Measurements from ENCODE around the gene TSTD1. TPM values are rescaled to one million over a fixed set of nuclear protein-coding genes. Genes with fewer than 3 reads are reported as not detected.
"Not testable (repeated sequence)": the region's sequence is repeated elsewhere in the genome, so short reads cannot be mapped to it uniquely, and the experiment has no call there.

The TSTD1 gene
- polyA plus RNA-seq, 3 donors from 2014 or later = 229 to 385 (median 349) TPM

DNA sequence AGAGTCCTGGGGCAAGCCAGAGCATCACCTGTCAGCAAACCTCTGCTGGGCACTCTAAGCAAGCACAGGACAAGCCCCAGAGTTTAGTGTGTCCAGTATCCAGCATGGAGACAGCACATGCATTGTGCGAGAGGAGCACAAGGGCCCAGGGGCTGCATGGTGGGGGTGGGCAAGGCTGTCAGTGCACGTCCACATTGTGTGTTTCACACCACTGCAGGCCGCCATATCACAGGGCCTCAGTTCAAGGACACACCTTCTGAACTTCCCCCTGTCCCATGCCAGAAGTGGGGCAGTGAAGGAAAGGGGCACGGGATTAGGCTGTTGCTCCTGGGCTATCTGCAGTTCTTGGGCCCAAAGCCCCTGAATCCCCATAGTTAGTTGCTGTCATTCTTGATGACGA, 782 bp upstream of the TSTD1 start:
- no peak for DNase-seq
- H3K4me1 Mint-ChIP-seq = peaks cover 49 to 51% of the 10 kb centered on the region in 2 donors

DNA sequence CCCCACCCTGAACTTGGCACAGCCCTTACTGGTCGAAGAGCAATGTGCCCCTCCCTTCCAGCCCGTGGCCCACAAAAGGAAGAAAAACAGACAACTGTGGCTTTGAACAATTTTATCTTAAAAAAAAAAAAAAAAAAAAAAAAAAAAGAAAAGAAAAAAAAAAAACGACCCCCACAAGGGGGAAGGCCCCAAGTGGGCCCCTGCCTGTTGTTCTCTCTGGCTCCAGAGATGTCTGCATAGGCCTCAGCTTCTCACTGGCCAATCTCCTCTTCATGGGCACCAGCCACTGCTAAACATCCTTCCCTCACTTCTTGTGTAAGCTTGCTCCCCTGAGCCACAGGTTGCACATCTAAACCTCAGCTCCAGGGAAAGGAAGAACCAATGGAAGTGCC, 386 bp upstream of the TSTD1 start:
- Mint-ChIP-seq H3K27ac (peak overlapping the region; percentile 85 to 97 (median 96)), H3K27me3 (ENCODE audit: low read depth in 3 of 3) (peaks cover 3 to 6% (median 5%) of the 10 kb centered on the region in 3 donors), H3K9me3 (no peaks in the 10 kb centered on the region), H3K36me3 (peaks cover 3 to 25% (median 15%) of the 10 kb centered on the region in 3 donors), H3K4me3 (peak overlapping the region; percentile 91 to 94 (median 92)), H3K4me1 (peaks cover 45 to 47% of the 10 kb centered on the region in 2 donors)
- no peak for DNase-seq

More for the DNA sequence above, 782 bp upstream of the TSTD1 start:
- H3K27ac Mint-ChIP-seq = peak overlapping the region; percentile 74 to 95 (median 86)
- peaks cover 3 to 6% (median 5%) of the 10 kb centered on the region in 3 donors for H3K27me3 Mint-ChIP-seq (ENCODE audit: low read depth in 3 of 3)
- H3K36me3 Mint-ChIP-seq = peaks cover 3 to 25% (median 15%) of the 10 kb centered on the region in 3 donors
- peak overlapping the region; percentile 81 to 94 (median 91) for H3K4me3 Mint-ChIP-seq
- no peaks in the 10 kb centered on the region for H3K9me3 Mint-ChIP-seq

DNA sequence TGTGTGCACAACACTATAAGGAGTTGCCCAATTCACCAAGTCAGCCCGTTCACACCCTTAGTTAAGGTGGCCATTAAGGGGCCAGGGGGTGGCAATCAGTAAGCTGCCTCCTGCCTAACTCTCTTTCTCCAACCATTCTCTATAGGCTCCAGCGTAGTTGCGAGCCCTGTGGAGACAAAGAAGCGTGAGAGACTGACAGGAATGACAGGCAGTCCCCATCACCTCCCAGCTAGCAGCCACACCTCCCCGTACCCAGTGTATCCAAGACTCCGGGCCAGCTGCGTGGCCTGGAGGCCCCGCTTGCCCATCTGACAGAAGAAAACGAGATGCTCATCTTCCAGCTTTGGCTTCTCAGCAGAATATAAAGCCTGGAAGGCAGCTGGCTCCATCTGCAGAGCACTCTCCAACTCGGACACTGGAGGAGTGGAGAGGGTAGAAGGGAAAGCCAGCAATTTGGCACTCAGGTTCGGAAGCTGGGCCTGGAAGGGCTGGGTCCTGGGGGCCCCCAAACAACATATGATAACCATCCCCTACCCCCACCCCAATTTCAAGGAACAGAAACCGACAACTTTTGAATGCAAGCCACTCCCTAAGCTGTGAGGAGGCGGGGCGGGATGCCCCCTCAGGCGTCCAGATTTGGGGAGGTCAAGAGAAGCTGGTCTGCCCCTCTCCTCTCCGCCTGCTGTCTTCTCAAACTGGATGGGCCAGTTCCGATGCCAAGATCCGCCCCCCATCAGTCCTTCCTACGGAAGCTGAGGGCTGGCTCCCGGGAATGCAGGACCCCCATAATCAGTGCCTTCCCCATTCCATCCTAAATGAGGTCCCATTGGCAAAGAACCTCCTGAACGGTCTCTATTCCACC, 872 bp downstream of the TSTD1 start:
- peaks cover 37 to 40% of the 10 kb centered on the region in 2 donors for H3K4me1 Mint-ChIP-seq
- no peak for DNase-seq
- H3K36me3 Mint-ChIP-seq = peaks cover 4 to 22% (median 15%) of the 10 kb centered on the region in 3 donors
- H3K4me3 Mint-ChIP-seq = peak overlapping the region; percentile 91 to 94 (median 92)
- H3K27ac Mint-ChIP-seq = peak overlapping the region in 5 of 6 donors; percentile 76 to 95 (median 83)
- H3K27me3 Mint-ChIP-seq (ENCODE audit: low read depth in 3 of 3) = peaks cover 3 to 6% (median 5%) of the 10 kb centered on the region in 3 donors
- H3K9me3 Mint-ChIP-seq = no peaks in the 10 kb centered on the region

DNA sequence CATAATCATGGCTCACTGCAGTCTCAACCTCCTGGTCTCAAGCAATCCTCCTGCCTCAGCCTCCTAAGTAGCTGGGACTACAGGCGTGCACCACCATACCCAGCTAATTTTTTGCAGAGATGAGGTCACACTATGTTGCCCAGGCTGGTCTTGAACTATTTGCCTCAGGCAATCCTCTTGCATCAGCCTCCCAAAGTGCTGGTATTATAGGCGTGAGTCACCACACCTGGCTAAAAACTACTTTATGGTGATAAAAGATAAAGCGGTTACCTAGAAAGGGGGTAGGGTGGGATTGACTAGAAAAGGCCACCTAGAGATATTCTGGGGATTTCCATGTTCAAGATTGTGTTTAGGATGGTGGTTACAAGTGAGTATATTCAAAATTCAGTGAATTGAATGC, 5.0 kb downstream of the TSTD1 start:
- no peak for DNase-seq
- H3K4me3 Mint-ChIP-seq = no peak overlapping the region
- H3K27me3 Mint-ChIP-seq (ENCODE audit: low read depth in 3 of 3) = peaks cover under 1 to 2% (median under 1%) of the 10 kb centered on the region in 3 donors
- H3K4me1 Mint-ChIP-seq = peaks cover 15 to 18% of the 10 kb centered on the region in 2 donors
- H3K36me3 Mint-ChIP-seq = peaks cover 0 to 7% (median 4%) of the 10 kb centered on the region in 3 donors
- H3K9me3 Mint-ChIP-seq = no peaks in the 10 kb centered on the region
- H3K27ac Mint-ChIP-seq = no peak overlapping the region

DNA sequence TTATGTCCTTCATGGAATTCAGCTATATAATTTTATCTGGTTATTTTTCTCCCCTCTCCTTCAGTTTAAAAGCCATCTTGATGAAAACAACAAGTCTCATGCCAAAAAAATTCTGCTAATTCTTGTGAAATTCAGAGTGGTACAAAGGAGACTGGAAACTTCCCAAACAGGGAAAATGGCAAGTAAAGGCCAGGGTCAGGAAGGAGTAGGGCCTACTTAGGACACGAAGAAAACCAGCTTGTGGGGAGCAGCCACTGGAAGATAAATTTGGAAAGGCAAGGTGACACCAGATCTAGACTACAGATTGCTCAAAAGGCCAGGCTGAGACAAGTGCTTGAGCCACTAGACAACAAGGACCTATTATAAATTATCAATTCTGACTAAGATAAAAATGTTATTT, 6.4 kb downstream of the TSTD1 start:
- Mint-ChIP-seq H3K4me3 (no peak overlapping the region), H3K27ac (peak overlapping the region in 1 of 6 donors; percentile 13), H3K36me3 (peaks cover 0 to 7% (median 4%) of the 10 kb centered on the region in 3 donors), H3K27me3 (ENCODE audit: low read depth in 3 of 3) (no peaks in the 10 kb centered on the region), H3K9me3 (no peaks in the 10 kb centered on the region), H3K4me1 (peaks cover 6 to 7% of the 10 kb centered on the region in 2 donors)
- DNase-seq = no peak

DNA sequence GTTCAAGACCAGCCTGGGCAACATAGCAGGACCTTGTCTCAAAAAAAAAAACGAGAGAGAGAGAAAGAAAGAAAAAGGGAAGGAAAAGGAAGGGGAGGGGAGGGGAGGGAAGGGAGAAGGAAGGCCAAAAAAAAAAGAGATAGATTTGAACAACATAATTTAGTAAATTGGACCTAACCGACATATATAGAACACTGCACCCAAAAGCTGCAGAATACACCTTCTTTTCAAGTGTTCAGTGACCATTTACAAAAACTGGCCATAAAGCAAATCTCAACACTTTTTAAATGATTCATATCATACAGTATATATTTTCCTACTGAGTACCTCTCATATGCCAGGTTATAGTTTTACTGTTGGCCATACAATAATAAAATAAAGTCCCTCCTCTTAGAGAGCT, 6.9 kb downstream of the TSTD1 start:
- no peak overlapping the region for H3K4me3 Mint-ChIP-seq
- H3K27ac Mint-ChIP-seq = peak overlapping the region in 1 of 6 donors; percentile 8
- no peaks in the 10 kb centered on the region for H3K27me3 Mint-ChIP-seq (ENCODE audit: low read depth in 3 of 3)
- H3K36me3 Mint-ChIP-seq = peaks cover 0 to 7% (median 4%) of the 10 kb centered on the region in 3 donors
- H3K4me1 Mint-ChIP-seq = peaks cover 4% of the 10 kb centered on the region in 2 donors
- no peak for DNase-seq
- no peaks in the 10 kb centered on the region for H3K9me3 Mint-ChIP-seq

DNA sequence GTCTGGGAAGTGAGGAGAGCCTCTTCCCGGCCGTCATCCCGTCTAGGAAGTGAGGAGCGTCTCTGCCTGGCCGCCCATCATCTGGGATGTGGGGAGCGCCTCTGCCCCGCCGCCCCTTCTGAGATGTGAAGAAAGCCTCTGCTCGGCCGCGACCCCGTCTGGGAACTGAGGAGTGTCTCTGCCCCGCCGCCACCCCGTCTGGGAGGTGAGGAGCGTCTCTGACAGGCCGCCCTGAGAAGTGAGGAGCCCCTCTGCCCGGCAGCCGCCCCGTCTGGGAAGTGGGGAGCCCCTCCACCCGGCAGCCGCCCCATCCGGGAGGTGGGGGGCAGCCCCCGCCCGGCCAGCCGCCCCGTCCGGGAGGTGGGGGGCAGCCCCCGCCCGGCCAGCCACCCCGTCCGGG, 9.3 kb downstream of the TSTD1 start:
- not testable (repeated sequence) for H3K4me3 Mint-ChIP-seq; H3K4me1 Mint-ChIP-seq; H3K9me3 Mint-ChIP-seq; DNase-seq; H3K27ac Mint-ChIP-seq; H3K27me3 Mint-ChIP-seq (ENCODE audit: low read depth in 3 of 3); H3K36me3 Mint-ChIP-seq

DNA sequence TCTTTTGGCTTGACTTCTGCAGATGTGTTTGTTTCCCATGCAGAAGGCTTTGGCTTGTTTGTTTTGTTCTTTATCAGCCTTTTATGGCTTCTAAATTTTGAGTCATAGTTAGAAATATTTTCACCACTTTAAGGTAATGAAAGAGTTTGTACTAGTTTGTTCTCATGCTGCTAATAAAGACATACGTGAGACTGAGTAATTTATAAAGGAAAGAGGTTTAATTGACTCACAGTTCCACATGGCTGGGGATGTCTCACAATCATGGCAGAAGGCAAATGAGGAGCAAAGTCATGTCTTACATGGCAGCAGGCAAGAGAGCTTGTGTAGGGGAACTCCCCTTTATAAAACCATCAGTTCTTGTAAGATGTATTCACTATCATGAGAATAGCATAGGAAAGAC, 11.8 kb downstream of the TSTD1 start:
- H3K27ac Mint-ChIP-seq = peak overlapping the region in 1 of 6 donors; percentile 3
- H3K4me1 Mint-ChIP-seq = not testable (repeated sequence)

DNA sequence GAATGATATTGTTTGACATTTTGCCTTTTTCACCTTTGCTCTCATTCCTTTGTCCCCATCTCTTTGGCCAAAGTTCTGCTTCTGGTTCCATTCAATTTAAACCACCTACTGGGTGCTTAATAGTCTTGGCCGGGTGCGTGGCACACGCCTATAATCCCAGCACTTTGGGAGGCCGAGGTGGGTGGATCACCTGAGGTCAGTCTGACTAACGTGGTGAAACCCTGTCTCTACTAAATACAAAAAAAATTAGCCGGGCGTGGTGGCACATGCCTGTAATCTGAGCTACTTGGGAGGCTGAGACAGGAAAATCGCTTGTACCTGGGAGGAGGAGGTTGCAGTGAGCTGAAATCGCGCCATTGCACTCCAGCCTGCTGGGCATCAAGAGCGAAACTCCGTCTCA, 16.3 kb downstream of the TSTD1 start:
- Mint-ChIP-seq H3K27me3 (ENCODE audit: low read depth in 3 of 3) (peaks cover 7 to 16% (median 11%) of the 10 kb centered on the region in 3 donors), H3K27ac (peak overlapping the region in 5 of 6 donors; percentile 32 to 92 (median 84)), H3K4me1 (peaks cover 25 to 30% of the 10 kb centered on the region in 2 donors), H3K4me3 (peak overlapping the region in 4 of 5 donors; percentile 26 to 94 (median 72))
- not testable (repeated sequence) for H3K9me3 Mint-ChIP-seq, DNase-seq, H3K36me3 Mint-ChIP-seq

More for the DNA sequence above, 11.8 kb downstream of the TSTD1 start:
- not testable (repeated sequence) for H3K27me3 Mint-ChIP-seq (ENCODE audit: low read depth in 3 of 3); H3K36me3 Mint-ChIP-seq; H3K4me3 Mint-ChIP-seq; DNase-seq; H3K9me3 Mint-ChIP-seq

DNA sequence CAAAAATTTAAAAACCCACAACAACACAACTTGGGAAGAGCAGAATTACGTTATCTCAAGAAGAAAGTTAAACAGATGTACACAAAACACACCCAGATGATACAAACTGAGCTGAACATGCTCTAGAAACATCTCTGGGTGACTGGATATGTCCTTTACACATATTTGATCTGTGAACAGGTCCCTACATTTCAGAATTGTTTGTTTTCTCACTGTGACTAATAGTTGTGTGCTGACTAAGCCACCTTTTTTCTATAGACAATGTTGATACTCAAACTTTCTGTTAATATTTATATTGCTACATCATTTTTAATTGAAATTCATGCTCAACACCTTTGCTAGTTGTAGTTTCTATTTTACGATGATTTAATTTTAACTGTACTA, 16.8 kb downstream of the TSTD1 start:
- Mint-ChIP-seq H3K4me1 (peaks cover 25 to 30% of the 10 kb centered on the region in 2 donors), H3K9me3 (no peaks in the 10 kb centered on the region), H3K4me3 (peak overlapping the region; percentile 87 to 95 (median 94)), H3K27me3 (ENCODE audit: low read depth in 3 of 3) (peaks cover 7 to 16% (median 11%) of the 10 kb centered on the region in 3 donors), H3K27ac (peak overlapping the region in 5 of 6 donors; percentile 57 to 95 (median 89)), H3K36me3 (no peaks in the 10 kb centered on the region)
- no peak for DNase-seq

DNA sequence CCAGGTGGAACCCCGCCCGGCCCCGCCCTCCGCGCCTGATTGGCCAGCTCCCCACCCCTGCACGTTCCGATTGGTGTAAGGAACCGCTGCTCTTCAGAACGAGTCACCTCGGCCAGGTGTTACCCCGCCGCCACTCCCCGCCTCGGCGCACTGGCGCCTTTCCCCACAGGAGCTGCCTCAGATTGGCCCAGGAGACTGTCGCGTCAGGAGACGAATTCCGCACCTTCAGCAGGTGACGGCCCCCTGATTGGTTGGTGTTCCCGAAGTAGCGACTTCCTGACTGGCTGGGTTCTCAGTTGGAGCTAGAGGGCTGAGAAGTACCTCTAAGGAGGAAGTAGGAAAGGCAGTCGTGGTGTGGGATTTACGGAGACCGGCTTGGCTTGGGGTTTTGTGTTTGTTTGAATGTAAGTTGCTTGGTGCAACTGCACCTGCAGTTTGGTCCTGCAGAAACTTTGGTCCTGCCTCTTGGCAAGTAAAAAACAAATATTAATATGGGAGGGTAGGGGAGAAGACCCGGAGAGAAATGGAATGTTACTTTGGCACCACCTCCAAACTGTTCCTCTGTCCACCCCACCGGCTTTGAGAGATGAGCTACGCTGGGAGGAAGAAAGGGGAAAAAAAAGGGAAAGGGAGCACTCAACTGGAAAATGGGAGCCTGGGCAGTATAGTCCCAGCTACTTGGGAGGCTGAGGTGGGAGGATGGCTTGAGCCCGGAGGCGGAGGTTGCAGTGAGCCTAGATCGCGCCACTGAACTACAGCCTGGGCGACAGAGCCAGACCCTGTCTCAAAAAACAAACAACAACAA, 17.4 kb downstream of the TSTD1 start:
- Mint-ChIP-seq H3K27me3 (ENCODE audit: low read depth in 3 of 3) (peaks cover 7 to 16% (median 11%) of the 10 kb centered on the region in 3 donors), H3K9me3 (no peaks in the 10 kb centered on the region)

DNA sequence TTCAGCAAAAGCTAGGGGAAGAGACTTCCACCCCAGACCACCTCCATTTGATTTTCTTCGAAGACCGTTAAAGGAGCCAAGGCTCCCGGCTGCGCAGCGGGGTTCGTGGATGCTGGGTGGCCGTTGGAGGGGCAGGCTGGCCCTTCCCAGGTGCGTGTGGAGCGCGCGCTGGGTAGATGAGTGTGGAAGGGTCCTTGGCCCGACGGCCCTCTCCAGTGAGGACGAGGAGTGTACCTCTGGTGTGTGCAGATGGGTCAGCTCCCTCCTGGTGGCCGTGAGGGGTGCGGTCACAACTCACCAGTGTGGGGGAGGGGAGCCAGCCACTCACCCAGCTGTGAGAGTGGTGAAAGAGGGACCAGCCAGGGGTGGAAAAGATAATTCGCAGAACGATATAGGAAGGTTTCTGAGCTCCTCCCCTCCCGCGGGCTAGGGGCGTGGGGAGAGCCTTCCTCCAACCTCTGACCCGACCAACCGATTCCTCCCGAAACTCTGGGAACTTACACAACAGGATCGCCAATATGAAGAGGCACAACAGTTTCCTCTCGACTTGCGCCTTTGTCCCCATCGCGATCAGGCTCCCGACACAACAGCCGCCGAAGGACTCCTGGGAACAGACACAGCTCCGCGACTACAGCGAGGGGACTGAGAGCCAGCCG, 18.1 kb downstream of the TSTD1 start, which contains the start of gene F11R:
F11R (minus strand) TSS at position 644 of the 656 bp plus-strand sequence; CDS start at position 565, 79 bp downstream.
- peak in 1 of 3 donors; percentile 38 for DNase-seq
- peaks cover 7 to 16% (median 11%) of the 10 kb centered on the region in 3 donors for H3K27me3 Mint-ChIP-seq (ENCODE audit: low read depth in 3 of 3)
- no peaks in the 10 kb centered on the region for H3K9me3 Mint-ChIP-seq
- peaks cover 25 to 30% of the 10 kb centered on the region in 2 donors for H3K4me1 Mint-ChIP-seq
- peak within 1 kb of the TSS; percentile 87 to 95 (median 94) for H3K4me3 Mint-ChIP-seq
- H3K36me3 Mint-ChIP-seq = no peaks in the 10 kb centered on the region
- peak within 1 kb of the TSS; percentile 84 to 97 (median 94) for H3K27ac Mint-ChIP-seq

More for the DNA sequence above, 17.4 kb downstream of the TSTD1 start:
- Mint-ChIP-seq H3K27ac (peak overlapping the region; percentile 84 to 97 (median 94)), H3K4me1 (peaks cover 25 to 30% of the 10 kb centered on the region in 2 donors), H3K4me3 (peak overlapping the region; percentile 87 to 95 (median 94)), H3K36me3 (no peaks in the 10 kb centered on the region)
- DNase-seq = peak; percentile 82 to 85 (median 85)

Measured in immature natural killer cell (primary cell).